ENCODE results near the gene PCF11.
A peak's percentile ranks its signal among the peaks of the same experiment; 100 is the strongest.

PCF11 gene

DNA sequence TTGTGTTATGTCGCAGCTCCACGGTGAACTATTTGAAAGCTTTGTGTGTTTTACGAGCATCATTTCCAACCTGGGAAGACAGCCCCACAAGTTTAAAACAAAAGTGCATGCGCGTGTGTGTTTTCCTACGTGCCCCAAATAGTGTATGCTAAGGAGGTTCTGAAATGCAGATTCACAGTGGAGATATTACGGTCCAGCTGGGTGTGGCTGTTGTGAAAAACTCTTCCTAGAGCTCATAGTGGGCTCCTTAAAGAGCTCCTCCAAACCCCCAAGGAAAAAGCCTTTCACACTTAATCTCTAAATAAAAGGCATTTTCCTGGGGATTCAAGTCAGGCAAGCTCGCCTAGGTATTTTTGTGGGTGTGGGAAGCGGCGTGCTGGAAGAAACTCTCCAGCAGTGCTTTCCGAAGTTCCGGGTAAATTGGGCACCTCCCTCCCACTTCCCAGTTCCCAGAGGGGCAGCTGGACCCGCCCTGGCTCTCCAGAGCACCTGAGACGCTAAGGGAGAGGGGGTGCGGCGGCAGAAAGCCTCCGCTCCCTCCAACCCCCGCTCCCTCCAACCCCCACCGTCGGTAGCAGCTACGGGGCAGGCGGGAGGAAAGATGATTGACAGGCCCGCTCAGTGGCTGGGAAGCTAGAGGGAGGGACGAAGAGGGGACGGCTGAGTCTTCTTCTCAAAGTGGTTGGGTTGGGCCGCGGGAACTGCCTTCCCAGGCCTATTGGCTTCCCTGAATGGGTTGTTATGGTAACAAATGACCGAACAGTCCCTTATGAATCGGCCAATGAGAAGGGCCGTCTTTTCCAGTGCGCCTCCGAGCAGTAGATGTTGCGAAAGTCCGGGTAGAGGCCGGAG, 561 bp upstream of the PCF11 start:
- DNase-seq, result peak; percentile 99 to 100

DNA sequence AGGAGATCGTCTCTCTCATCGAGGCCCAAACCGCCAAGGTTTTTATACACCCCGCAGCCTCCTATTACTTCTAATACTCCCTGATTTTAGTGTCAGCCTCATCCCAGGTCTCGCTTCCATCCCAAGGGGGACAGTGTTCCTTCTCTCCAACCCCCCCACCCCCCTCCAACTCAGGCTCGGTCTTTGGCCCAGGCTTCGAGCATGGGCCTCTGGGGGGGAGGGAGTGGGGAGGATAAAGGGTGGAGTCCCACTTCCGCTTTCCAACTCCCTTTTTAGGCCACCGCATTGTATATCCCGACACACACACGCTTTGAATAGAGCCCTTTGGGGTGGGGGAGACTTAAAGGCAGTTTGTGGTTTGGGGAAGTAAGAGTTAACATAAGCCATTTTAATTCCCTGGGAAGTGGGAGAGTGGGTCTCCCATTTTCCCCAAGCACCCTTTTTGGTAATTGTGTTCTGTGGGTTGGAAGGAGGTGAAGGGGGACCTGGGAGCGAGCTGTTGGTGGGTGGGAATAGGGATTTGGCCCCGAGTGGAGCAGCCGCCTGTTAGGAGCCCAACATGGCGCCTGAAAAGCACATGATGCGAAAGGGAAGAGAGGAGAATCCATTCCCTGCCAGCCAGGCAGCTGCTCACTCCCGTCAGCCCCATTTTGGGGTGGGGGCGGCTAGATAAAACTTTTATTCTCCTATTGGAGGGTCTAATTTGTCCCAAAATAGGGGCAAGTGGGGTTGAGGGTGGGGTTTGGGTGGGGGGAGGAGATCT, 844 bp downstream of the PCF11 start:
- peak; percentile 40 to 45 for DNase-seq

DNA sequence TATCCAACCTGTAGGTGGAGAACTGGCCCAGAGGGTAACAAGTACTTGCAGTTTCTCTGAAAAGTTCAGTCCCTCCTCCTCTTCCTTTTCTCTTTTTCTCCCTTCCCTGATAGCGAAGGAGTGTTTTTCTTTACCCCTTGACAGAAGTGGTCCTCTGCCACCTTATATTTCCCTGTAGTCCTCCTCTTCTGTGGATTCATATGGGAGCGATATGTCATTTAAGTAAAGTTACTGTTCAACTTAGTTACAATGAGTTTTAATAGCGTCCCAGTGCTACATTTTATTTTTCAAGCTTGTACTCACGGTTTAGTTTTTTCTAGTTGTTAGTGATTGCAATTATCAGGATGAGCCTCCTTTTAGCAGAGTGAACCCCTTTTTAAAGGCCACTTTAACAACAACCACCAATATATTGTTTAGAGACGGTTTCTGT, 1.4 kb downstream of the PCF11 start:
- no peak for DNase-seq

DNA sequence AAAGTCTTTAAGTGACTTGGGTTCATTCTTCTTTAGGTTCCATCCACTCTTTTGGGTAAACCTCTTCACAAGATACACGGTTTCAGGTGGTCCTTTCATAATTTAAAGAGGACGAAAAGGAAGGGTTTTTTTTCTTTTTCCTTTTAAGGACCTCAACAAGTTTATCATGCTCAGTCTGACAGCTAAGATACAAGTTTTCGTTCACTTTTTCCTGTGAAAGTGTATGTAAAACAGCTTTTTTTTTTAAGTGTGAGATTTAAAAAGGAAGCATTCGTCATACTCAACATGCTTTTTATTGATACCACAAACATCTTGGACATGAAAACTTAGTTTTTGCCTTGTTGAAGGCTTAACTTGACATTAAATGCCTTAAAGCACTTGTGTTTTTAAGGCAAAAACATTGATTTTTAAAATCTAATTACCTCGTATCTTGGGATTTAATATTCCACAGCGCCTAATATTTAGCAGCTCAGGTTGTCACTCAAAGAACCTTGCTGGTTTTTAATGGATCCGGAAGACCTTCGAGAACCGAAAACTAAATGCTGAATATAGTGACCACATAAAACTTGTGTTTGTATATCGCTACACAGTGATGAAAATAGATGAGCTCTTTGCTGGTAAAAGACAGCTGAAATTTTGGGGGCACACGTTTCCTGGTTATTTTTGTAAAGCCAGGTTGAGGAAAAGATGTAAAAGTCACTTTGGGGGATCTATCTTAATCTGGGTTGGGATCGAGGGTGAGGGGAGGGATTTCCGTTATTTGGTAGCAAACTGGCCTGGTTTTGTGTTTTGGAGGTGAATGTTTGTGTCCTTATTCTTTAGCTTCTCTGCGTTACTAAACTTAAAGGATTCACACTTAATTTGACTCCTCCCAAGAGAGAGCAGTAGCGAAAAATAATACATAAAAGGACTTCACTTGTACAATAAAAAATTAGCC, 2.3 kb downstream of the PCF11 start:
- DNase-seq, result no peak

GRCh38 chr11:83159902-83160865, 3.3 kb downstream of the PCF11 start:
- no peak for DNase-seq

GRCh38 chr11:83161610-83162199, 4.8 kb downstream of the PCF11 start:
- peak in 1 of 2 experiments; percentile 29 for DNase-seq

- DNase-seq, result no peak
Observed at GRCh38 chr11:83162377-83162776, 5.4 kb downstream of the PCF11 start.

- no peak for DNase-seq
Observed at GRCh38 chr11:83166193-83166866, 9.4 kb downstream of the PCF11 start.

DNA sequence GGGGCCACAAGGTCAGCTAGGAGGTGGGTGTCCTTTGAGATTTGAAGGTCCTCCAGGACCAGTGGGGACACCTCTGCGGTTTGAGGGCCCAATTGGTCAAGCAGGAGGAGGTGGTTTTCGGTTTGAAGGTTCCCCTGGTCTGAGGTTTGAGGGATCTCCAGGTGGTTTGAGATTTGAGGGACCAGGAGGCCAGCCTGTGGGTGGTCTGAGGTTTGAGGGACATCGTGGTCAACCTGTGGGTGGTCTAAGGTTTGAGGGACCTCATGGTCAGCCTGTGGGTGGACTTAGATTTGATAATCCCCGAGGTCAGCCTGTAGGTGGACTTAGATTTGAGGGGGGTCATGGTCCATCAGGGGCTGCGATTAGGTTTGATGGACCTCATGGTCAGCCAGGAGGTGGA, 11.8 kb downstream of the PCF11 start:
- DNase-seq, result no peak

- DNase-seq, result no peak
Observed at GRCh38 chr11:83170865-83171264, 13.9 kb downstream of the PCF11 start.

DNA sequence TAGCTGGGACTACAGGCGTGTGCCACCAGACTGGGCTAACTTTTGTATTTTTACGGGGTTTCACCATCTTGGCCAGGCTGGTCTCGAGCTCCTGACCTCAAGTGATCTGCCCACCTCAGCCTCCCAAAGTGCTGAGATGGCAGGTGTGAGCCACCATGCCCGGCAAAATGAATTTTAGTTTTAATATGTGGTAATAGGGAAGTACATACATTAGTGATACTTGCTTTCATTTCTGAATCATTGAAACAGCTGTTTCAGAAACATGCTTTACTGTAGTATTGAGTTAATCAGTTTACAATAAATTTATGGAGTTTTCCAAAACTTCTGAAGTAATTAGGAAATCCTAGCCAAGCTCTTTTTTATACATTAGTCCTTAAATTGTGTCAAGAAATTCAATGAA, 15.6 kb downstream of the PCF11 start:
- no peak for DNase-seq

GRCh38 chr11:83174008-83174407, 17.1 kb downstream of the PCF11 start:
- DNase-seq, result no peak

DNA sequence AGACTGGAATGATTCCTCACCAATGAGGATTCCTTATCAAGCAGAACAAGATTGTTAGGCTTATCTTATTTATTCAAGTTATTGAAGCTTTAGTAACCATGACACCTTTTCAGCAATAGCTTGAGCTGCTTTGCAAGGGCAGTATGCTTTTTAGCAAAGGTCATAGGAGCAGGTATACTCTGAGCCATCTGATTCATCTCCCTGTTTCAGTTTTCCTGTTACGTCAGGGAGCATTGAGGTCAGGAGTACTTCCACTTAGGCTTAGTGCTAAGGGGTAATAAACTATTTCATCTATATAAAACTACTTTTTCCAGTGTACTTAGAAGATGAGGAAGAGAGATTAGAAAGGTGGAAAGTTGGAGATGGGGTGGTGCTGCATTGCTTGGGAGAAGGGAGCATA, 18.9 kb downstream of the PCF11 start:
- no peak for DNase-seq

DNA sequence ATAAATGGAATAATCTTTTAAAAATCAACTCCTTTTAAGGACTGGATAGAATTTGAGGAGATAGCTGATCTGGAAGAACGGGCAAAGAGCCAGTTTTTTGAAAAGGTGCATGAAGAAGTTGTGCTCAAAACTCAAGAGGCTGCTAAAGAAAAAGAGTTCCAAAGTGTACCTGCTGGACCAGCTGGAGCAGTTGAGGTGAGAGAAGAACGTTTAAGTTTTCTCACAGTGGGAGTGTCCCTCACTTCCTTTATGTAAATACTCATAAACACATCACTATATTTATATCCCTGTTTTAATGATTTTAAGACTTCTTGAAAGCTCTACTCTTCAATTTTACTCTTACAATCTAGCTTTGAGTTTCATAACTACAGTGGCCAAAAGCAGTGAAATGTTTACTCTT, 24.9 kb downstream of the PCF11 start:
- DNase-seq, result no peak

- no peak for DNase-seq
Observed at GRCh38 chr11:83185767-83186166, 28.8 kb downstream of the PCF11 start.

DNA sequence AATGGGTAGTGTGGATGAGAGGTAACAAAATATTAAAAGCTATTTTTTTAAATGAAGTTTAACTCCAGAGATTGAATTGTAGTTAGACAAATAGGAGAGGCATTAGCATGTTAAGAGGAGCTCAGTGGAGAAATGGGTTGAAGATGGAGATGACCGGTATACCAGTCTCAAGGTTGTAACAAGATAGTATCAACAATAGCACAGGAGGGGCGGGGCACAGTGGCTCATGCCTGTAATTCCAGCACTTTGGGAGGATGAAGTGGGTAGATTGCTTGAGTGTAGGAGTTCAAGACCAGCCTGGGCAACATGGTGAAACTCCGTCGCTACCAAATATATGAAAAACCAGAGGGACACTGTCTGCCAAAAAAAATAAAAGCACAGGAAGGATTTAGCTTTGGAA, 30.5 kb downstream of the PCF11 start:
- DNase-seq, result no peak

DNA sequence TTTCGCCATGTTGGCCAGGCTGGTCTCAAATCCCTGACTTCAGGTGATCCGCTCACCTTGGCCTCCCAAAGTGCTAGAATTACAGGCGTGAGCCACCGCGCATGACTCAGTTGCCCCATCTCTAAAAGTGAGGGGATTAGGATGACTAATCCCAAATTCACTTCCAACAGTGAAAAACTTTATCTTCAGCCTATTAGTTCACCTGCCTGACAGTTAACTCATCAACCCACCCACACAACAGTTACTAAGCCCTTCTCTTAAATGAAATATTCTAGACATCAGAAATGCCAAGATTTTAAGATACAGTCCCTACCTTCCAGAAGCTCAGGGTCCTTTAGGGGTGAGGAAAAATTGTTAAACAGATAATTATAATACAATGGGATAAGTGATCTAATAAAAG, 34.6 kb downstream of the PCF11 start:
- DNase-seq, result no peak

DNA sequence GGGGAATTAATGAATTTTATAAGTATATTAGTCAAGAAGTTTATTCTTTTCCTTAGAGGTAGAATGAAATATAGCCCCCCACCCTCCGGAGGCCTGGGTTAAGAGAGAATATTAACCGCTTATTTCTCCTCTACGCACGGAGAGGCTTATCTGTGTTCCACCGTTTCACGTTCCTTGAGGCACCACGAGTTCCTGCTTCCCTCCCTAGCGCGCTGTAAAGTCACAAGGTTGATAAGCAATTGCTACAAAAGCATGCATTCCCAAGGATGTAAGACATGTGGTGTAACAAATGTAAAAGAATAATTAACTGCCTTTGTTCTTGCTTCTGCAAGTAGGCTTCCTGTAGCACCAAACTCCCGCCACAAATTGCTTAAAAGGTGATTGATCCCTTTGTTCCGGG, 35.1 kb downstream of the PCF11 start:
- DNase-seq, result no peak

- DNase-seq, result no peak
Observed at GRCh38 chr11:83192606-83193245, 35.8 kb downstream of the PCF11 start.

Data from NCI-H2081 (cell line).